DOHH2 (cell line): ENCODE results near the gene PHC2.

Experiments used
- H3F3A ChIP-seq: fragments of 200-600 bp; sonication (generic), shearing (Covaris generic); 2 replicates; pipeline ENCODE4 v1.6.0; 2016; ENCODE audit warnings: antibody characterized with exemption, mild to moderate bottlenecking; ENCODE audit not compliant: control insufficient read depth, insufficient read depth
- H3K27ac ChIP-seq: fragments of 200-600 bp; sonication (generic); 2 replicates; pipeline ENCODE4 v1.5.1; 2014; ENCODE audit warnings: low read depth, mild to moderate bottlenecking, low read length, moderate library complexity
- H3K27me3 ChIP-seq: fragments of 200-600 bp; sonication (generic); 2 replicates; pipeline ENCODE4 v1.6.1; 2014; ENCODE audit warnings: mild to moderate bottlenecking, low read length, mixed read lengths; ENCODE audit not compliant: control insufficient read depth
- H3K36me3 ChIP-seq: fragments of 200-600 bp; sonication (generic); 2 replicates; pipeline ENCODE4 v1.6.1; 2014; ENCODE audit warnings: mild to moderate bottlenecking, low read length, moderate library complexity, mixed read lengths; ENCODE audit not compliant: control insufficient read depth
- H3K4me1 ChIP-seq: fragments of 200-600 bp; sonication (generic); 2 replicates; pipeline ENCODE4 v1.6.1; 2014; ENCODE audit warnings: mild to moderate bottlenecking, low read length, mixed read lengths; ENCODE audit not compliant: control insufficient read depth
- H3K4me2 ChIP-seq: fragments of 200-600 bp; sonication (generic); 2 replicates; pipeline ENCODE4 v1.6.0; 2014; ENCODE audit warnings: mild to moderate bottlenecking, low read length, moderate library complexity
- H3K4me3 ChIP-seq: fragments of 200-600 bp; sonication (generic); 2 replicates; pipeline ENCODE4 v1.5.1; 2014; ENCODE audit warnings: mild to moderate bottlenecking, low read length, mixed read lengths
- H3K79me2 ChIP-seq: fragments of 200-600 bp; sonication (generic); 2 replicates; pipeline ENCODE4 v1.6.1; 2014; ENCODE audit warnings: mild to moderate bottlenecking, low read length, mixed read lengths; ENCODE audit not compliant: control insufficient read depth
- H3K9me2 ChIP-seq: fragments of 200-600 bp; sonication (generic); replicated peaks from 2 replicates; pipeline ENCODE4 v1.6.1; 2014; ENCODE audit warnings: mild to moderate bottlenecking, low read length, mixed read lengths; ENCODE audit not compliant: control insufficient read depth
- H3K9me3 ChIP-seq: fragments of 200-600 bp; sonication (generic); 2 replicates; pipeline ENCODE4 v1.6.1; 2014; ENCODE audit warnings: antibody characterized with exemption, low read length, mixed read lengths; ENCODE audit not compliant: control insufficient read depth, insufficient read depth
- H4K20me1 ChIP-seq: fragments of 200-600 bp; sonication (generic); 2 replicates; pipeline ENCODE4 v1.6.0; 2014; ENCODE audit warnings: low read depth, mild to moderate bottlenecking, antibody characterized with exemption, low read length, moderate library complexity; ENCODE audit not compliant: control insufficient read depth, insufficient read depth
- EZH2phosphoT487 ChIP-seq: fragments of 200-600 bp; sonication (generic); IDR thresholded peaks from 2 replicates; pipeline ENCODE4 v1.6.1; 2017; ENCODE audit warnings: borderline replicate concordance, mild to moderate bottlenecking, antibody characterized with exemption, low read length, moderate library complexity, mixed read lengths
- TF ChIP-seq, protein P1 (sequence below): fragments of 200-600 bp; sonication (generic); IDR thresholded peaks from one replicate; pipeline ENCODE4 v1.5.1; 2014; ENCODE audit warnings: antibody characterized with exemption, mild to moderate bottlenecking, low read depth, low read length; ENCODE audit not compliant: poor library complexity, severe bottlenecking

PHC2 gene

DNA sequence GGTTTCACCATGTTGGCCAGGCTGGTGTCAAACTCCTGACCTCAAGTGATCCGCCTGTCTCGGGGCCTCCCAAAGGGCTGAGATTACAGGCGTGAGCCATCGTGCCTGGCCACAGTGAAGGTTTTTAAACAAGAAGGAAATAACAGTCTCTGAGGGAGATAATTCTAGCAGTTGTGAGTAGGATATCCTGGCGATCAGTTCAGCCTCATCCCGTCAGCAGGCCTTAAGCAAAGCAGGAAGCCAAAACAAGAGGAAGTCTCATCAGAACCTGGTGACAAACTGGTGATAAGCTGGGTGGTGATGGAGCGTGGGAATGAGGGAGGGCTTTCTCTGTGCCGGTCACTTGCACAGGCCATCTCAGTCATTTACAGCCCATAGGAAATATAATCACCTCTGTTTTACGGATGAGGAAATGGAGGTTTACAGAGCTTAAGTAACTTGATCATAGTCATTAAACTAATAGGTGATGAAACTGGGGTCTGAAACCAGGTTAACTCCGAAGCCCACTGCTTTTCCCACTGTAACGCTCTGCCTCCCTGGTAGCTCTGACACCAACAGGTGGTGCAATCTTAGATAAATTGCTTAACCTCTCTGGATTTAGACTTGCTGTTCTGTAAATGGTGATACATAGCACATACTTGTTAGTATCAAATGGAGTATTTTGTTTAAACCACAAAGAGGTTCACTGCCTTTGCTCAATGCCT is 69.2 kb downstream of the PHC2 start:
- Histone ChIP-seq H3K27ac (no peak overlapping the region), H3K9me2 (no peaks in the 10 kb centered on the region), H3F3A (no peaks in the 10 kb centered on the region), H3K27me3 (no peaks in the 10 kb centered on the region), H3K4me2 (no peak overlapping the region), H3K79me2 (no peaks in the 10 kb centered on the region), H3K9me3 (no peaks in the 10 kb centered on the region), H3K4me3 (no peak overlapping the region), H4K20me1 (no peaks in the 10 kb centered on the region), H3K36me3 (no peaks in the 10 kb centered on the region), H3K4me1 (0 out of 2 replicates have a peak, but pooled peaks cover 3% of the 10 kb centered on the region)
- TF ChIP-seq, protein P1, sequence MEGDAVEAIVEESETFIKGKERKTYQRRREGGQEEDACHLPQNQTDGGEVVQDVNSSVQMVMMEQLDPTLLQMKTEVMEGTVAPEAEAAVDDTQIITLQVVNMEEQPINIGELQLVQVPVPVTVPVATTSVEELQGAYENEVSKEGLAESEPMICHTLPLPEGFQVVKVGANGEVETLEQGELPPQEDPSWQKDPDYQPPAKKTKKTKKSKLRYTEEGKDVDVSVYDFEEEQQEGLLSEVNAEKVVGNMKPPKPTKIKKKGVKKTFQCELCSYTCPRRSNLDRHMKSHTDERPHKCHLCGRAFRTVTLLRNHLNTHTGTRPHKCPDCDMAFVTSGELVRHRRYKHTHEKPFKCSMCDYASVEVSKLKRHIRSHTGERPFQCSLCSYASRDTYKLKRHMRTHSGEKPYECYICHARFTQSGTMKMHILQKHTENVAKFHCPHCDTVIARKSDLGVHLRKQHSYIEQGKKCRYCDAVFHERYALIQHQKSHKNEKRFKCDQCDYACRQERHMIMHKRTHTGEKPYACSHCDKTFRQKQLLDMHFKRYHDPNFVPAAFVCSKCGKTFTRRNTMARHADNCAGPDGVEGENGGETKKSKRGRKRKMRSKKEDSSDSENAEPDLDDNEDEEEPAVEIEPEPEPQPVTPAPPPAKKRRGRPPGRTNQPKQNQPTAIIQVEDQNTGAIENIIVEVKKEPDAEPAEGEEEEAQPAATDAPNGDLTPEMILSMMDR: no peak
- no peak for TF ChIP-seq EZH2phosphoT487

DNA sequence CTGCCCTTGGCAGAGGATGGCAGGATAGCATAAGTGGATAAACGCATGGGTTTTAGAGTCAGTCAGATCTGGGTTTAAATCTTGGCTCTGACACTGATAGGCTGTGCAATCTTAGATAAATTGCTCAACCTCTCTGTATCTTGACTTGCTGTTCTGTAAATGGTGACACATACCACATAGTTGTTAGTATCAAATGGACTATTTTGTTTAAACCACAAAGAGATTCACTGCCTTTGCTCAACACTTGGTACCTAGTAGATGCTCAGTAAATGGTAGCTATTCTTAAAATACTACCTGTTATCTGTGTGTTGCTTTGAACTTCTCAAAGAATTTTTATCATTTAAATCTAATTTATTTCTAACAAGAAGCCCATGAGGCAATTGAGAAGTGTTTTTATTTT is 70.5 kb downstream of the PHC2 start:
- no peak overlapping the region for H3K27ac ChIP-seq
- peaks cover 6% of the 10 kb centered on the region for H3K4me1 ChIP-seq
- no peak overlapping the region for H3K4me2 ChIP-seq
- H3K36me3 ChIP-seq: no peaks in the 10 kb centered on the region
- H3K4me3 ChIP-seq: no peak overlapping the region
- H3K9me3 ChIP-seq: no peaks in the 10 kb centered on the region
- H3K9me2 ChIP-seq: no peaks in the 10 kb centered on the region
- no peaks in the 10 kb centered on the region for H3K27me3 ChIP-seq
- H3F3A ChIP-seq: no peaks in the 10 kb centered on the region
- TF ChIP-seq, protein P1: no peak
- no peak for TF ChIP-seq EZH2phosphoT487
- no peaks in the 10 kb centered on the region for H3K79me2 ChIP-seq
- H4K20me1 ChIP-seq: no peaks in the 10 kb centered on the region

DNA sequence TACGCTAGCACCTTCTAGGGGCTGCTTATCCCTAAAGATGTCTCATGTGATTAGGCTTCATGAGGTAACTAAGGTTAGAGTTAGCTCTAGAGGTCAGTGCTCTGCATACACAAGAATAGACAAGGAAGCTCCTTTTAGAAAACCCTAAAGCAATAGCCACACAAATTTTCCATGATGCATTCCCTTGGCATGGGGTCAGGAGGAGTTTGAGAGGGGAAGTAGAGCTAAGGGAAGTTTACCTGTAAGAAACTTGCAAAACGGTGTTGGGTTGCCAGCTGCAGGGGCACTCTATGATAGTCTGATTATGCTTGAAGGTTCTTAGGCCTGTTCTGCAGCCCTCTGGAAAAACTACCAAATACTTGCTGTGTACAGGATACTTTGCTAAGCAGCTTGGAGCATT is 71.0 kb downstream of the PHC2 start:
- no peak for TF ChIP-seq EZH2phosphoT487
- TF ChIP-seq, protein P1: no peak
- Histone ChIP-seq H3K9me3 (no peaks in the 10 kb centered on the region), H3K79me2 (no peaks in the 10 kb centered on the region), H3K4me1 (peaks cover 11% of the 10 kb centered on the region), H3K36me3 (no peaks in the 10 kb centered on the region), H4K20me1 (no peaks in the 10 kb centered on the region), H3K4me3 (no peak overlapping the region), H3F3A (no peaks in the 10 kb centered on the region), H3K27ac (no peak overlapping the region), H3K9me2 (no peaks in the 10 kb centered on the region), H3K27me3 (no peaks in the 10 kb centered on the region), H3K4me2 (no peak overlapping the region)
